Amniotic epithelial cell (primary cell): ENCODE data around the gene RSF1.
A peak's percentile ranks its signal among the peaks of the same experiment; 100 is the strongest.

Source experiments
- DNase-seq: peaks from one replicate; pipeline ENCODE4 v3.0.0-alpha.2; 2010; ENCODE audit warnings: low read depth

Gene RSF1

GRCh38 chr11:77801477-77801876 lies 19.0 kb downstream of the RSF1 start:
- peak; percentile 67 for DNase-seq

DNA sequence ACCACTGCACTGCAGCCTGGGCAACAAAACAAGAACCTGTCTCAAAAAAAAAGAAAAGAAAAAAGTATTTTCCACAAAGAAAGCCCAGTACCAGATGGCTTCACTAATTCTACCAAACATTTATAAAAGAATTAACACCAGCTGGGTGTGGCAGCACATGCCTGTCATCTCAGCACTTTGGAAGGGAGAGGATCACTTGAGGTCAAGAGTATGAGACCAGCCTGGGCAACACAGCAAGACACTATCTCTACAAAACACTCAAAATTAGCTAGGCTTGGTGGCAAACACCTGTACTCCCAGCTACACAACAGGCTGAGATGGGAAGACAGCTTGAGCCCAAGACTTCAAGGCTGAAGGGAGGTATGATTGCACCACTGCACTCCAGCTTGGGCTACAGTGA lies 20.1 kb downstream of the RSF1 start:
- DNase-seq, result no peak

- peak; percentile 17 for DNase-seq
Measured at GRCh38 chr11:77799338-77799737, 21.2 kb downstream of the RSF1 start.

DNA sequence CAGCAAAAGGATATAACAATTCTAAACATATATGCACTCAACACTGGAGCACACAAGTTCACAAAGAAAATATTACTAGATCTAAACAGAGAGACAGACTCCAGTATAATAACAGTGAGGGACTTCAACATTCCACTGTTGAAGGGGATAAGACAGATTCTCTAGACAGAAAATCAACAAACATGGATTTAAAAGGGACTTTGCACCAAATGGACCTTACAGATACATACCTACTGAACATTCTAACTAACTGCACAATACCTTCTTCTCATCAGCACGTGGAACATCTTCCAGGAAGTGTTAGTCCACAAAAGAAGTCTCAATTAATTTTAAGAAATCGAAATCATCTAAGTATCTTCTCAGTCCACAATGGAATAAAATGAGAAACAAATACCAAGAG lies 26.6 kb downstream of the RSF1 start:
- no peak for DNase-seq

GRCh38 chr11:77791301-77791700 lies 29.2 kb downstream of the RSF1 start:
- no peak for DNase-seq

GRCh38 chr11:77789731-77790476 lies 30.6 kb downstream of the RSF1 start:
- DNase-seq, result no peak

GRCh38 chr11:77789061-77789730 lies 31.3 kb downstream of the RSF1 start:
- no peak for DNase-seq

DNA sequence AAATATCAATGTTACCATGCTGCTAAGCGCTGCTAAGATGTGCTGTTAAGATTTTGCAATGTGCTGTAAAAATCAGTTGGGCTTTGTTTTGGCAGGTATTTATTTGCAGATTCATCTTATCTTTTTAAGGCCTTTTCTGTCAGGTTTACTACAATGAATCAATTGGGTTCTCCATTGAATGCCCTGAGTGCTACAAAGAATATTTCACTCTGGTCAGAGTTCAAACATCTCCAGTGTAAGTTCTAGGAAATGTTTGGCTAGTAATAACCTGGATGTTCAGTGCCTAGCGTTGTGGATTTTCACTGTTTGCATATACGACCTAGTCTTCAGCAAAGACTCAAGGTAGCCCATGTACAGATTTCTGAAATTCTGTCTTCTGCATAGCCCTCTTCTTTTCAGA lies 36.0 kb downstream of the RSF1 start:
- no peak for DNase-seq

DNA sequence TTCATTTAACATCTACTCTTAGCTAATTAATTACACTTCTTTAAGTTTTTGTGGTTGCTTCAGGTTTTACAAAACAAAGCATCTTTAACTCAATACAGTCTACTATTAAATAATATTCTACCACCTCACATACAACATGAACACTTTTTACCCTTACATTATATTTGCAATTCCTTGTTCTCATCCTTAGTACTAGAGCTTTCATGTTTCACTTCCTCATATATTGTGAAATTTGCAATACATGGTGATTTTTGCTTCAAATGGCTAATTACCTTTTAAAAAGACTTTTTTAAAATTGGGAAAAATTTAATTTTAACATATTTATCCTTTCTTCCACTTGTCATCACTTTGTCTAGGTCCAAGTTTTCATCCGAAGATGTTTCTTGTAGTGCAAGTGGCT lies 37.5 kb downstream of the RSF1 start:
- DNase-seq, result no peak

- DNase-seq, result peak; percentile 66
Measured at GRCh38 chr11:77779935-77780334, 40.6 kb downstream of the RSF1 start.

DNA sequence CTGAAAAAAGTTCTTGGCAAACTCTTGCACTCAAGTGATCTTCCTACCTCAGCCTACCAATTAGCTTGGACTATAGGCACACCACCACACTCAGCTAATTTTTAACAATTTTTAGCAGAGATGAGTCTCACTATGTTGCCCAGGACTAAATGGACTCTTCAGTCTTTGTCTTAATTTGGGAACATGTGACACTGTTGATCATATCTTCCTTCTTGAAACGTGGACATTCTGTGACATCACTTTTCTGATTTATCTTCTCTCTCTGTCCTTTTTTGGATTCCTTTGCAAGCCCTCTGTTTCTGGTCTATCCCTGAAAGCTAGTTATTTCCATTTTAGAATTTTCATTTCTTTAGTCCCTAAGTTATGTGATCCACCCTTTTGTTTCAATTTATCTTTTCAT lies 42.0 kb downstream of the RSF1 start:
- DNase-seq, result no peak

DNA sequence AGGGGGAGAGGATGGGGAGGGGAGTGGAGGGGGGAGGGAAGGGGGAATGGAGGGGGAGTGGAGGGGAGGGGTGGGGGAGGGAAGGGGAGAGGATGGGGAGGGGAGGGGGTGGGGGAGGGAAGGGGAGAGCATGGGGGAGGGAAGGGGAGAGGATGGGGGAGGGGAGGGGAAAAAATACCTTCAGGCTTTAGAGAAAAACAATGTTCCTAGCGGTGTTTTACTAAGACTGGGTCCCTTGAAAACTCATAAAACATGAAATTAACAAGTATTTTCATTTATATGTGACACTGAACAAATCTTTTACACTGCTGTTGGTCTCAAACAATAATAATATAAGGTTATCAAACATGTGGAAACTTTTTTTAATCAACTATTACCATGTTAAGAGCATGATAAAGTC lies 42.4 kb downstream of the RSF1 start:
- no peak for DNase-seq

- DNase-seq, result no peak
Measured at GRCh38 chr11:77776455-77776854, 44.1 kb downstream of the RSF1 start.

- DNase-seq, result no peak
Measured at GRCh38 chr11:77775936-77776335, 44.6 kb downstream of the RSF1 start.

GRCh38 chr11:77771135-77771534 lies 49.4 kb downstream of the RSF1 start:
- DNase-seq, result peak; percentile 13

- no peak for DNase-seq
Measured at GRCh38 chr11:77770629-77771028, 49.9 kb downstream of the RSF1 start.

DNA sequence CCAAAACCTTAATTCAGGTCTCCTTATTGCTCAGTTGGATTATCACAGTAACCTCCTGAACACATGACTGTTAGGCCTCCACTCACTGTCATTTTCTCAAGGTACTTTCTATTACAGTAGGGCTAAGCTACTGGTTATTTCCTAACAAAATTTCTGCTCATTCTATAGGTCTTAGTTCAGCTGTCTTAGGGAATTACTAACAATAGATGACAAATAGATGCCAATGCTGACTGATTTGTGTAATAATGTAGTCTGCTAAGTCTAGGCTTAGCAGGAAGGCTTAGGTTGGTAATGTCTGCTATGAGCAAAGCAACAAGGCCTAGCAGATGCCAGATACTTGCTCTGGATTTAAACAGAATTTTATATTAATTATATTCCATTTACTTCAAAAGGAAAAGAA lies 58.1 kb downstream of the RSF1 start:
- DNase-seq, result no peak

- DNase-seq, result no peak
Measured at GRCh38 chr11:77761491-77761890, 59.0 kb downstream of the RSF1 start.

DNA sequence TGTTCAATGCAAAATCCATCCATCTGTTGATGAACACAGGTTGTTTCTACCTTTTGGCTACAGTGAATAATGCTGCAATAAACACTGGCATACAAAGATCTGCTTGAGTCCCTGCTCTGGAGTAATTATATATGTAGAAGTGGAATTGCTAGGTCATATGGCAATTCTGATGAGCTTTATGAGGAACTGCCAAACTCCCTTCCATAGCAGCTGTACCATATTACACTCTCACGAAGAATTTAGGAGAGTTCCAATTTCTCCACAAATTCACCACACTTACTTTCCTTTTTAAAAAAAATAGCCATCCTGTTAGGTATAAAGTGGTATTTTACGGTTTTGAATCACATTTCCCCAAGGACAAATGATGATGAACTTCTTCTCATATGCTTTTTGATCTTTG lies 62.2 kb downstream of the RSF1 start:
- no peak for DNase-seq

GRCh38 chr11:77753230-77753629 lies 67.3 kb downstream of the RSF1 start:
- DNase-seq, result no peak

DNA sequence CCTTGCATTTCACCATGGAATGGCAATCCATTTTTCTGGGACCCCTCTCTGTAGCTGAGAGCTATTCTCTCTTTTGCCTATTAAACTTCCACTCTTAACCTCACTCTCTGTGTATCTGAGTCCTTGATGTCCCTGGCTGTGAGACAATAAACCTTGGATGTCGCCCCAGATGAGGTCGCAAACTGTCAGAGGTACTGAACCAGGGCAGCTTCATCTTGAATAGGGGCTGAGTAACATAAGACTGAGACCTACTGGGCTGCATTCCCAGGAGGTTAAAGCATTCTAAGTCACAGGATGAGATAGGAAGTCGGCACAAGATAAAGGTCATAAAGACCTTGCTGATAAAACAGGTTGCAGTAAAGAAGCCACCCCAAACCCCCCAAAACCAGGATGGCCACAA lies 68.0 kb downstream of the RSF1 start:
- peak; percentile 42 for DNase-seq

DNA sequence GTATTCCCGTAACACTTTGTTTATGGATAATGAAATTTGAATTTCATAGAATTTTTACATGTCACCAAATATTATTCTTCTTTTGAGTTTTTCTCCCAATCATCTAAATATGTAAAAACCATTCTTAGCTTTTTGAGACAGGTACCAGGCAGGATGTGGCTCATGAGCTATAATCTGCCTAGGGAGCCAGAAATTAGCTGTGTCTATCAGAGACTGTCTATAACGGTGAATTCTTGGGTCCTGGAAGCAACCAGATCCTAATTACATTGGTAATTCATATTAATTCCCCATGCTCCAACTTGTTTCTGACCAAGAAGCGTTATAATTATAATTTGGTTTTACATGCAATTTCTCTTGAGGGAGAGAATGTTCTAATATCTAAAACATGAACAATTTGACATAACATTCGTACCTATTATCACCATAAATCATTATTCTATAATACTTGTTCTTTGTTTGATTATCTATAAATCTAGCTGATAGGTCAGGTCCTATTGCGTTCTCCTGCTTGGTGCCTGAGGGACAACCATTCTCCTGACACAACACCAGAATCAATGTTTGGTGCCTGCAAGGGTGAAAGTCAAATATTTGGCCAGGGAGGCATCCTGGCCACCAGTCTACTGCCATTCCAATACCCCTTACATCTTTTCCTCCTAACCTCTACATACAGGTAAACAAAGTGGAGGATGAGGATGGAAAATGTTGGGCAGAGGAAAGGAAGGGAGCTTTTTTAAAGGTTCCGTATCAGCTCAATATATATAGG lies 69.9 kb downstream of the RSF1 start:
- DNase-seq, result no peak

DNA sequence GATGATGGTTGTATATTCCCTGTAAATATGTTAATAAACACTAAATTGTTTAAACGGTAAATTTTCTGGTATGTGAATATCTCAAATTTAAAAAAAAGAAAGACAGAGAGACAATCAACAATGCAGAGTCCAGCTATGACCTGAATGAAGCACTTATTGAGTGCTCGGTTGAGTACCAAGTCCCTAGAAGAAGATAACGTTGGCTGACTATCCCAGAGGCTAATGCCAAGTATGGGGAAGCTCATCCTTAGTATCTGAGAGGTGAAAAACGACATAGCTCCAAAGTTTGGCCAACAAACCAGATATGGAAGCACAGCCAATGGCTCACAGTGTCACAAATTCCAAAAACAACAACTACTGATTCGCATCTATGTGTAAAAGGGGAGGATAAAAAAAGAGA lies 71.3 kb downstream of the RSF1 start:
- DNase-seq, result no peak
